SK-N-SH (cell line): Measurements from ENCODE around the gene HLA-DQA1. TPM values are rescaled to one million over a fixed set of nuclear protein-coding genes. Genes with fewer than 3 reads are reported as not detected.

Source experiments
- CTCF ChIA-PET: fragments of 300-600, 350-600 bp; formaldehyde crosslinking; extraction: SDS; loops from one replicate; lab custom pipeline; 2021; lab: Yijun Ruan, JAX
- POLR2A ChIA-PET: fragments of 350-600 bp; sonication (Branson Sonifier 250); formaldehyde crosslinking; extraction: SDS; loops from one replicate; lab custom pipeline; 2020; ENCODE audit warnings: antibody characterized with exemption, inconsistent platforms; lab: Yijun Ruan, JAX
- DNase-seq: peaks from one replicate; pipeline ENCODE4 v3.0.0; 2012
- H2AFZ ChIP-seq: fragments of 200-600 bp; sonication (generic); 2 replicates; pipeline ENCODE4 v1.8.1; 2016; ENCODE audit warnings: antibody characterized with exemption, mild to moderate bottlenecking, low read depth
- H3F3A ChIP-seq: fragments of 200-600 bp; sonication (generic); replicated peaks from 2 replicates; pipeline ENCODE3; 2016; ENCODE audit warnings: antibody characterized with exemption, mild to moderate bottlenecking; ENCODE audit not compliant: insufficient read depth
- H3K27ac ChIP-seq, 2 experiments: fragments of 200-500 bp in 1 of 2; fragments of 200-600 bp in 1 of 2; sonication (Bioruptor generic) in 1 of 2; sonication (generic), shearing (Covaris generic) in 1 of 2; 2 replicates each; pipeline versions ENCODE4 v1.5.1 to v1.6.1; 2014 to 2016; ENCODE audit warnings: low read depth in 2 of 2, inconsistent platforms in 1 of 2, low read length in 1 of 2, mild to moderate bottlenecking in 1 of 2, mixed read lengths in 1 of 2
- H3K27me3 ChIP-seq: fragments of 200-600 bp; sonication (generic), shearing (Covaris generic); 2 replicates; pipeline ENCODE4 v1.6.1; 2016; ENCODE audit warnings: mixed run types; ENCODE audit not compliant: insufficient read depth
- H3K36me3 ChIP-seq, 2 experiments: fragments of 200-500 bp in 1 of 2; fragments of 200-600 bp in 1 of 2; sonication (Bioruptor generic) in 1 of 2; sonication (generic) in 1 of 2; replicated peaks in 1 of 2; 2 replicates each; pipeline versions ENCODE3 to v1.5.1; 2014 to 2016; ENCODE audit warnings: low read length in 1 of 2, mild to moderate bottlenecking in 1 of 2; ENCODE audit not compliant: insufficient read depth in 2 of 2, control insufficient read depth in 1 of 2
- H3K4me1 ChIP-seq, 2 experiments: fragments of 200-500 bp in 1 of 2; fragments of 200-600 bp in 1 of 2; sonication (Bioruptor generic) in 1 of 2; sonication (generic), shearing (Covaris generic) in 1 of 2; 2 replicates each; pipeline versions ENCODE4 v1.5.1 to v1.6.1; 2014 to 2016; ENCODE audit warnings: low read depth in 1 of 2, low read length in 1 of 2, mixed run types in 1 of 2; ENCODE audit not compliant: insufficient read depth in 2 of 2, control insufficient read depth in 1 of 2
- H3K4me2 ChIP-seq: fragments of 200-600 bp; sonication (generic), shearing (Covaris generic); 2 replicates; pipeline ENCODE4 v1.6.1; 2017; ENCODE audit warnings: mixed run types
- H3K4me3 ChIP-seq, 2 experiments: fragments of 200-500 bp in 1 of 2; fragments of 200-600 bp in 1 of 2; sonication (Bioruptor generic) in 1 of 2; sonication (generic), shearing (Covaris generic) in 1 of 2; 2 replicates each; pipeline versions ENCODE4 v1.5.1 to v1.8.1; 2014 to 2016; ENCODE audit warnings: low read depth in 2 of 2, inconsistent platforms in 1 of 2, low read length in 1 of 2, mild to moderate bottlenecking in 1 of 2, mixed read lengths in 1 of 2, moderate library complexity in 1 of 2
- H3K79me2 ChIP-seq: fragments of 200-600 bp; sonication (generic); 2 replicates; pipeline ENCODE4 v1.8.1; 2017; ENCODE audit warnings: mild to moderate bottlenecking; ENCODE audit not compliant: insufficient read depth
- H3K9ac ChIP-seq: fragments of 200-600 bp; sonication (generic); 2 replicates; pipeline ENCODE4 v1.6.1; 2017; ENCODE audit warnings: mixed run types
- H3K9me2 ChIP-seq: fragments of 200-600 bp; sonication (generic); 2 replicates; pipeline ENCODE4 v1.6.1; 2017; ENCODE audit warnings: mixed run types
- H3K9me3 ChIP-seq: fragments of 200-600 bp; sonication (generic); 2 replicates; pipeline ENCODE4 v1.6.1; 2017; ENCODE audit warnings: mixed run types, mild to moderate bottlenecking, moderate library complexity
- H4K20me1 ChIP-seq: fragments of 200-600 bp; sonication (generic); 2 replicates; pipeline ENCODE4 v1.6.1; 2017; ENCODE audit warnings: mild to moderate bottlenecking, mixed run types; ENCODE audit not compliant: insufficient read depth
- CHD2 ChIP-seq: fragments of 150-350 bp; IDR thresholded peaks from 2 replicates; pipeline ENCODE4 v1.6.1; 2018; ENCODE audit warnings: low read length; ENCODE audit not compliant: partially characterized antibody
- ELF1 ChIP-seq: IDR thresholded peaks from 2 replicates; pipeline ENCODE4 v1.4.0; 2012
- EP300 ChIP-seq, 2 experiments: IDR thresholded peaks; 2 replicates each; pipeline versions ENCODE4 v1.4.0 to v1.6.1; 2012; ENCODE audit warnings: borderline replicate concordance in 1 of 2, low read depth in 1 of 2, low read length in 1 of 2
- JUND ChIP-seq: IDR thresholded peaks from 2 replicates; pipeline ENCODE4 v1.4.0; 2012
- MEF2A ChIP-seq: IDR thresholded peaks from 2 replicates; pipeline ENCODE4 v1.4.0; 2012; ENCODE audit warnings: low read depth, borderline replicate concordance
- MXI1 ChIP-seq: IDR thresholded peaks from 2 replicates; pipeline ENCODE4 v1.6.1; 2012; ENCODE audit warnings: mild to moderate bottlenecking, low read depth, low read length, improper control_type of control experiment
- RFX5 ChIP-seq: IDR thresholded peaks from 2 replicates; pipeline ENCODE4 v1.6.1; 2012; ENCODE audit warnings: mild to moderate bottlenecking, improper control_type of control experiment, low read length
- RXRA ChIP-seq: IDR thresholded peaks from 2 replicates; pipeline ENCODE4 v1.4.0; 2012; ENCODE audit warnings: low read depth, mild to moderate bottlenecking, borderline replicate concordance
- TEAD4 ChIP-seq: IDR thresholded peaks from 2 replicates; pipeline ENCODE4 v1.4.0; 2012; ENCODE audit warnings: mild to moderate bottlenecking, borderline replicate concordance; ENCODE audit not compliant: insufficient read depth
- YY1 ChIP-seq: IDR thresholded peaks from 2 replicates; pipeline ENCODE4 v1.4.0; 2012; ENCODE audit warnings: low read depth, mild to moderate bottlenecking
- WGBS: methylation state at CpG from one replicate; pipeline ENCODE4 v1.1.6; 2017; ENCODE audit warnings: low lambda C conversion rate; 5-methylcytosine and 5-hydroxymethylcytosine counted together
- polyA plus RNA-seq, 3 experiments: library from polyadenylated mRNA; depleted of rRNA; stranded (reverse); fragments of >200 nt; gene quantifications; 2 replicates each; pipeline ENCODE4 v1.2.3, GENCODE V29; 2012
- TF ChIP-seq, protein P1 (sequence below): IDR thresholded peaks from 2 replicates; pipeline ENCODE4 v1.6.1; 2012; ENCODE audit warnings: mild to moderate bottlenecking, low read depth, low read length, moderate library complexity
- TF ChIP-seq, protein P2 (sequence below): IDR thresholded peaks from 2 replicates; pipeline ENCODE4 v1.4.0; 2012; ENCODE audit warnings: low read depth, borderline replicate concordance
- TF ChIP-seq, protein P3 (sequence below): IDR thresholded peaks from 2 replicates; pipeline ENCODE4; 2012

The HLA-DQA1 gene
- polyA plus RNA-seq, 1 of the 3 experiments (the other 2 are of a cell fraction) = not detected

DNA sequence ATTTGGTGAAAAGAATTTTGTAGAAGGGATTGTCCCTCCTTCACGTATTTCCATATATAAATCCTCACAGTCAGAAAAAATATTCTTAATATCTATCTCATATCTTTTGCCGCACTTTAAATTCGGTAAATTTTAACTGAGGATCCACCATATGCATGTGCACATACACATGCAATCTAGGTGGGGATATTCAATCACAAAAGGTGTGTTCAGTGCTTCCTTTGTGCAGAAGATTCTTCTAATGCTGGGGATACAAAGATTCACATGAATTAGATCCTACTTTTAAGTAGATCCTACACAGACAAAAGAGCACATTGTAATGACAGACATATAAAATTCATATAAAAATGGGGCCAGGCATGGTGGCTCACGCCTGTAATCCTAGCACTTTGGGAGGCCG lies 34.0 kb upstream of the HLA-DQA1 start:
- no peaks in the 10 kb centered on the region for H3K79me2 ChIP-seq
- WGBS = 34% methylated on average over 3 of the region's 5 CpGs
- TF ChIP-seq YY1 (no peak), ELF1 (no peak), CHD2 (no peak), MEF2A (no peak), TEAD4 (no peak), JUND (no peak)
- TF ChIP-seq, protein P1, sequence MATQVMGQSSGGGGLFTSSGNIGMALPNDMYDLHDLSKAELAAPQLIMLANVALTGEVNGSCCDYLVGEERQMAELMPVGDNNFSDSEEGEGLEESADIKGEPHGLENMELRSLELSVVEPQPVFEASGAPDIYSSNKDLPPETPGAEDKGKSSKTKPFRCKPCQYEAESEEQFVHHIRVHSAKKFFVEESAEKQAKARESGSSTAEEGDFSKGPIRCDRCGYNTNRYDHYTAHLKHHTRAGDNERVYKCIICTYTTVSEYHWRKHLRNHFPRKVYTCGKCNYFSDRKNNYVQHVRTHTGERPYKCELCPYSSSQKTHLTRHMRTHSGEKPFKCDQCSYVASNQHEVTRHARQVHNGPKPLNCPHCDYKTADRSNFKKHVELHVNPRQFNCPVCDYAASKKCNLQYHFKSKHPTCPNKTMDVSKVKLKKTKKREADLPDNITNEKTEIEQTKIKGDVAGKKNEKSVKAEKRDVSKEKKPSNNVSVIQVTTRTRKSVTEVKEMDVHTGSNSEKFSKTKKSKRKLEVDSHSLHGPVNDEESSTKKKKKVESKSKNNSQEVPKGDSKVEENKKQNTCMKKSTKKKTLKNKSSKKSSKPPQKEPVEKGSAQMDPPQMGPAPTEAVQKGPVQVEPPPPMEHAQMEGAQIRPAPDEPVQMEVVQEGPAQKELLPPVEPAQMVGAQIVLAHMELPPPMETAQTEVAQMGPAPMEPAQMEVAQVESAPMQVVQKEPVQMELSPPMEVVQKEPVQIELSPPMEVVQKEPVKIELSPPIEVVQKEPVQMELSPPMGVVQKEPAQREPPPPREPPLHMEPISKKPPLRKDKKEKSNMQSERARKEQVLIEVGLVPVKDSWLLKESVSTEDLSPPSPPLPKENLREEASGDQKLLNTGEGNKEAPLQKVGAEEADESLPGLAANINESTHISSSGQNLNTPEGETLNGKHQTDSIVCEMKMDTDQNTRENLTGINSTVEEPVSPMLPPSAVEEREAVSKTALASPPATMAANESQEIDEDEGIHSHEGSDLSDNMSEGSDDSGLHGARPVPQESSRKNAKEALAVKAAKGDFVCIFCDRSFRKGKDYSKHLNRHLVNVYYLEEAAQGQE = no peak
- TF ChIP-seq, protein P2, sequence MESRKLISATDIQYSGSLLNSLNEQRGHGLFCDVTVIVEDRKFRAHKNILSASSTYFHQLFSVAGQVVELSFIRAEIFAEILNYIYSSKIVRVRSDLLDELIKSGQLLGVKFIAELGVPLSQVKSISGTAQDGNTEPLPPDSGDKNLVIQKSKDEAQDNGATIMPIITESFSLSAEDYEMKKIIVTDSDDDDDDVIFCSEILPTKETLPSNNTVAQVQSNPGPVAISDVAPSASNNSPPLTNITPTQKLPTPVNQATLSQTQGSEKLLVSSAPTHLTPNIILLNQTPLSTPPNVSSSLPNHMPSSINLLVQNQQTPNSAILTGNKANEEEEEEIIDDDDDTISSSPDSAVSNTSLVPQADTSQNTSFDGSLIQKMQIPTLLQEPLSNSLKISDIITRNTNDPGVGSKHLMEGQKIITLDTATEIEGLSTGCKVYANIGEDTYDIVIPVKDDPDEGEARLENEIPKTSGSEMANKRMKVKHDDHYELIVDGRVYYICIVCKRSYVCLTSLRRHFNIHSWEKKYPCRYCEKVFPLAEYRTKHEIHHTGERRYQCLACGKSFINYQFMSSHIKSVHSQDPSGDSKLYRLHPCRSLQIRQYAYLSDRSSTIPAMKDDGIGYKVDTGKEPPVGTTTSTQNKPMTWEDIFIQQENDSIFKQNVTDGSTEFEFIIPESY = no peak
- TF ChIP-seq, protein P3, sequence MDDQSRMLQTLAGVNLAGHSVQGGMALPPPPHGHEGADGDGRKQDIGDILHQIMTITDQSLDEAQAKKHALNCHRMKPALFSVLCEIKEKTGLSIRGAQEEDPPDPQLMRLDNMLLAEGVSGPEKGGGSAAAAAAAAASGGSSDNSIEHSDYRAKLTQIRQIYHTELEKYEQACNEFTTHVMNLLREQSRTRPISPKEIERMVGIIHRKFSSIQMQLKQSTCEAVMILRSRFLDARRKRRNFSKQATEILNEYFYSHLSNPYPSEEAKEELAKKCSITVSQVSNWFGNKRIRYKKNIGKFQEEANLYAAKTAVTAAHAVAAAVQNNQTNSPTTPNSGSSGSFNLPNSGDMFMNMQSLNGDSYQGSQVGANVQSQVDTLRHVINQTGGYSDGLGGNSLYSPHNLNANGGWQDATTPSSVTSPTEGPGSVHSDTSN = no peak
- TF ChIP-seq, all 33 proteins: peak for 0
- no peak overlapping the region for H3K4me2 ChIP-seq
- H3K9me2 ChIP-seq = no peaks in the 10 kb centered on the region
- H3K4me1 ChIP-seq = no peaks in the 10 kb centered on the region
- no peaks in the 10 kb centered on the region for H4K20me1 ChIP-seq
- POLR2A ChIA-PET = no interaction called here
- H3K36me3 ChIP-seq = no peaks in the 10 kb centered on the region
- H3K9me3 ChIP-seq = no peaks in the 10 kb centered on the region
- H3K4me3 ChIP-seq = no peak overlapping the region
- no peaks in the 10 kb centered on the region for H3F3A ChIP-seq
- no peak for DNase-seq
- CTCF ChIA-PET = no interaction called here
- H3K27ac ChIP-seq = no peak overlapping the region
- H2AFZ ChIP-seq = no peak overlapping the region
- H3K9ac ChIP-seq = no peak overlapping the region
- no peaks in the 10 kb centered on the region for H3K27me3 ChIP-seq

DNA sequence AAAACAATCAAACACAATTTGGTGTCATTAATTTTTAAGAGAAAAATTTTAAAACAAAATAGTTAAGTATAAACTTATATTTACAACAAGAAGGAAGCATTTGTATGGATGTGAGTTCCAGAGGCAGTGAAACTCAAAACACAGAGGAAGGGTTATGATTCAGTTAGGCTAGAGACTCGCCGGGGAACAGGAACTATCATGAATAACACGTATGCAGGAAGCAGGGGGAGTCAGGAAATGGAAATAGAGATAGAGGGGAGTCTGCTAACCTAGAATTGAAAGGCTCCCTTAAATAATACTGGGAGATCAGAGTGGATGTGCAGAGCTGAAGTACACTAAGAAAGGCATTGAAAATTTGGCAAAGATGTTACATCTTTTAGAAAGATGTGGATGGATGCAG lies 33.3 kb upstream of the HLA-DQA1 start:
- Histone ChIP-seq H3K79me2 (no peaks in the 10 kb centered on the region), H3K27me3 (no peaks in the 10 kb centered on the region), H4K20me1 (no peaks in the 10 kb centered on the region), H3K36me3 (no peaks in the 10 kb centered on the region), H3K4me1 (no peaks in the 10 kb centered on the region), H3K9me3 (no peaks in the 10 kb centered on the region), H3F3A (no peaks in the 10 kb centered on the region), H2AFZ (no peak overlapping the region), H3K9me2 (no peaks in the 10 kb centered on the region), H3K27ac (no peak overlapping the region), H3K4me2 (no peak overlapping the region), H3K9ac (no peak overlapping the region), H3K4me3 (no peak overlapping the region)
- 0% methylated on average over 3 of the region's 3 CpGs for WGBS
- ChIA-PET POLR2A (no interaction called here), CTCF (no interaction called here)
- no peak for DNase-seq
- TF ChIP-seq MXI1 = no peak
- TF ChIP-seq CHD2 = no peak
- TF ChIP-seq RFX5 = no peak
- TF ChIP-seq EP300 (IDR thresholded peaks at IDR 0.05; ENCODE audit: borderline replicate concordance in 1 of 2, low read depth in 1 of 2, low read length in 1 of 2) = no peak
- TF ChIP-seq, protein P1 = no peak
- TF ChIP-seq RXRA = no peak
